HEK293T (cell line): ENCODE data around the gene ARHGAP33.

ENCODE experiments used
- CTCF ChIA-PET: fragments of 350-600 bp; formaldehyde crosslinking; extraction: SDS; loops from one replicate; lab custom pipeline; 2021; ENCODE audit warnings: antibody characterized with exemption, inconsistent platforms; lab: Yijun Ruan, JAX
- POLR2A ChIA-PET: fragments of 350-600 bp; formaldehyde crosslinking; extraction: SDS; loops from one replicate; lab custom pipeline; 2020; ENCODE audit warnings: antibody characterized with exemption, inconsistent platforms; lab: Yijun Ruan, JAX
- DNase-seq: peaks from one replicate; pipeline ENCODE4 v3.0.0; 2012; ENCODE audit warnings: mixed read lengths; ENCODE audit errors: extremely low spot score
- ARNT ChIP-seq: fragments of 450-650 bp; IDR thresholded peaks from 2 replicates; pipeline ENCODE4 v1.6.1; 2017; ENCODE audit warnings: mild to moderate bottlenecking
- BHLHE40 ChIP-seq: fragments of 450-650 bp; IDR thresholded peaks from 2 replicates; pipeline ENCODE4 v1.6.1; 2016; ENCODE audit warnings: mild to moderate bottlenecking, moderate library complexity, borderline replicate concordance
- CTBP1 ChIP-seq: fragments of 450-650 bp; IDR thresholded peaks from 2 replicates; pipeline ENCODE4 v1.6.1; 2016; ENCODE audit warnings: borderline replicate concordance
- ELF4 ChIP-seq: fragments of 450-650 bp; IDR thresholded peaks from 2 replicates; pipeline ENCODE4 v1.6.1; 2017; ENCODE audit warnings: antibody characterized with exemption
- FOXA1 ChIP-seq: fragments of 450-650 bp; IDR thresholded peaks from 2 replicates; pipeline ENCODE4 v1.6.1; 2016; ENCODE audit warnings: mild to moderate bottlenecking
- FOXK2 ChIP-seq: fragments of 450-650 bp; IDR thresholded peaks from 2 replicates; pipeline ENCODE4 v1.6.1; 2016; ENCODE audit warnings: mild to moderate bottlenecking
- FOXM1 ChIP-seq: fragments of 450-650 bp; IDR thresholded peaks from 2 replicates; pipeline ENCODE4 v1.6.1; 2017; ENCODE audit warnings: mild to moderate bottlenecking, borderline replicate concordance
- HDGF ChIP-seq: fragments of 450-650 bp; IDR thresholded peaks from 2 replicates; pipeline ENCODE4 v1.6.1; 2017; ENCODE audit warnings: antibody characterized with exemption, borderline replicate concordance
- L3MBTL2 ChIP-seq: fragments of 450-650 bp; conservative IDR thresholded peaks from 2 replicates; pipeline ENCODE4 v1.6.1; 2016; ENCODE audit warnings: mild to moderate bottlenecking
- LEF1 ChIP-seq: fragments of 450-650 bp; IDR thresholded peaks from 2 replicates; pipeline ENCODE4 v1.6.1; 2017; ENCODE audit warnings: mild to moderate bottlenecking, borderline replicate concordance
- NFRKB ChIP-seq: fragments of 450-650 bp; IDR thresholded peaks from 2 replicates; pipeline ENCODE4 v1.6.1; 2016; ENCODE audit warnings: mild to moderate bottlenecking, moderate library complexity
- PKNOX1 ChIP-seq: fragments of 450-650 bp; IDR thresholded peaks from 2 replicates; pipeline ENCODE4 v1.6.1; 2016
- SP1 ChIP-seq: fragments of 450-650 bp; IDR thresholded peaks from 2 replicates; pipeline ENCODE4 v1.6.1; 2017
- SUZ12 ChIP-seq: fragments of 450-650 bp; IDR thresholded peaks from 2 replicates; pipeline ENCODE4 v1.6.1; 2016; ENCODE audit warnings: mild to moderate bottlenecking
- TARDBP ChIP-seq: fragments of 450-650 bp; IDR thresholded peaks from 2 replicates; pipeline ENCODE4 v1.6.1; 2016
- ZNF384 ChIP-seq: fragments of 450-650 bp; IDR thresholded peaks from 2 replicates; pipeline ENCODE4 v1.6.1; 2016

The ARHGAP33 gene

GRCh38 chr19:35801828-35802227 lies 26.5 kb downstream of the ARHGAP33 start:
- no peak for DNase-seq
- ChIA-PET CTCF (no interaction called here), POLR2A (no interaction called here)
- no peak for TF ChIP-seq FOXA1
- TF ChIP-seq ELF4: no peak
- no peak for TF ChIP-seq FOXM1
- TF ChIP-seq HDGF: no peak
- no peak for TF ChIP-seq L3MBTL2
- TF ChIP-seq CTBP1: no peak
- TF ChIP-seq SP1: no peak
- TF ChIP-seq NFRKB: no peak
- TF ChIP-seq SUZ12: no peak
- no peak for TF ChIP-seq LEF1
- no peak for TF ChIP-seq PKNOX1
- TF ChIP-seq FOXK2: no peak
- no peak for TF ChIP-seq BHLHE40
- no peak for TF ChIP-seq ARNT
- TF ChIP-seq TARDBP: no peak
- TF ChIP-seq ZNF384: no peak

GRCh38 chr19:35805526-35806102 lies 30.2 kb downstream of the ARHGAP33 start:
- ChIA-PET CTCF (no interaction called here), POLR2A (no interaction called here)
- no peak for DNase-seq
- TF ChIP-seq FOXA1: no peak

GRCh38 chr19:35806597-35806996 lies 31.2 kb downstream of the ARHGAP33 start:
- DNase-seq: no peak
- TF ChIP-seq PKNOX1: no peak
- TF ChIP-seq FOXK2: no peak
- no peak for TF ChIP-seq SP1
- TF ChIP-seq L3MBTL2: no peak
- TF ChIP-seq ARNT: no peak
- no peak for TF ChIP-seq SUZ12
- no peak for TF ChIP-seq CTBP1
- no peak for TF ChIP-seq FOXA1
- TF ChIP-seq TARDBP: no peak
- TF ChIP-seq FOXM1: no peak
- no peak for TF ChIP-seq NFRKB
- no peak for TF ChIP-seq ZNF384
- TF ChIP-seq ELF4: no peak
- no peak for TF ChIP-seq LEF1
- no peak for TF ChIP-seq BHLHE40
- no peak for TF ChIP-seq HDGF
- POLR2A ChIA-PET: no interaction called here
- CTCF ChIA-PET: no interaction called here

GRCh38 chr19:35807633-35808032 lies 32.3 kb downstream of the ARHGAP33 start:
- POLR2A ChIA-PET: no interaction called here

GRCh38 chr19:35811317-35812219 lies 36.2 kb downstream of the ARHGAP33 start:
- TF ChIP-seq PKNOX1 (no peak), HDGF (no peak), ELF4 (no peak), CTBP1 (no peak), TARDBP (no peak), SUZ12 (no peak)
- POLR2A ChIA-PET: interaction anchor here (0.5 kb wide), 1 partner anchor 62 kb away, joined by 3 read pairs; no protein-coding TSS in a partner anchor
- CTCF ChIA-PET: no interaction called here
- DNase-seq: no peak

More at GRCh38 chr19:35807633-35808032, 32.3 kb downstream of the ARHGAP33 start:
- no peak for TF ChIP-seq L3MBTL2
- TF ChIP-seq PKNOX1: no peak
- TF ChIP-seq LEF1: no peak
- no peak for TF ChIP-seq HDGF
- no peak for TF ChIP-seq TARDBP
- TF ChIP-seq SUZ12: no peak
- TF ChIP-seq FOXK2: no peak
- no peak for TF ChIP-seq FOXM1
- TF ChIP-seq ARNT: no peak
- TF ChIP-seq CTBP1: no peak
- no peak for TF ChIP-seq SP1
- TF ChIP-seq ZNF384: no peak
- no peak for TF ChIP-seq NFRKB
- no peak for TF ChIP-seq BHLHE40
- CTCF ChIA-PET: interaction anchor here (1.2 kb wide), 1 partner anchor 12 kb away, joined by 3 read pairs; no protein-coding TSS in a partner anchor
- no peak for DNase-seq
